Brain microvascular endothelial cell (primary cell): Measurements from ENCODE around the gene SIGLEC8.

Source experiments
- DNase-seq: peaks from one replicate; pipeline ENCODE4 v3.0.0-alpha.2; 2020
- H3K27ac ChIP-seq: fragments of 250-450 bp; sonication (Bioruptor Pico); 2 replicates; pipeline ENCODE4 v1.5.1; 2020; ENCODE audit warnings: mild to moderate bottlenecking, moderate library complexity
- H3K27me3 ChIP-seq: fragments of 250-450 bp; sonication (Bioruptor Pico); replicated peaks from 2 replicates; pipeline ENCODE4 v1.5.1; 2020; ENCODE audit warnings: mild to moderate bottlenecking
- H3K36me3 ChIP-seq: fragments of 250-450 bp; sonication (Bioruptor Pico); replicated peaks from 2 replicates; pipeline ENCODE4 v1.5.1; 2020; ENCODE audit warnings: mild to moderate bottlenecking
- H3K4me3 ChIP-seq: 2 replicates; pipeline ENCODE4 v1.5.1; 2011; ENCODE audit warnings: low read depth, mild to moderate bottlenecking, control low read depth, low read length, moderate library complexity
- CTCF ChIP-seq: IDR thresholded peaks from 2 replicates; pipeline ENCODE4 v1.5.1; 2011; ENCODE audit warnings: low read depth, mild to moderate bottlenecking, moderate library complexity, low read length, control low read depth, inconsistent platforms; ENCODE audit errors: missing control alignments
- in situ Hi-C: cut with HindIII; loops from 2 replicates; pipeline ENCODE4 v1.10.0; 2017; ENCODE audit warnings: low sequenced_read_pairs, low pct_ligation_motif_present

Gene SIGLEC8

GRCh38 chr19:51458051-51458645 lies at the start of gene SIGLEC8:
Gene SIGLEC8 (minus strand): TSS chr19:51458454. CDS start chr19:51458387, 67 bp downstream.
- Histone ChIP-seq H3K36me3 (no peaks in the 10 kb centered on the region), H3K27me3 (no peaks in the 10 kb centered on the region), H3K4me3 (no peak within 1 kb of the TSS), H3K27ac (no peak within 1 kb of the TSS)
- DNase-seq = no peak
- no peak for TF ChIP-seq CTCF
- in situ Hi-C loops = no loop called here

- in situ Hi-C loops = no loop called here
- no peaks in the 10 kb centered on the region for H3K36me3 ChIP-seq
- H3K4me3 ChIP-seq = no peak overlapping the region
- no peaks in the 10 kb centered on the region for H3K27me3 ChIP-seq
- no peak for DNase-seq
- TF ChIP-seq CTCF = no peak
- H3K27ac ChIP-seq = no peak overlapping the region
Measured at GRCh38 chr19:51507640-51508058, 49.4 kb upstream of the SIGLEC8 start.

DNA sequence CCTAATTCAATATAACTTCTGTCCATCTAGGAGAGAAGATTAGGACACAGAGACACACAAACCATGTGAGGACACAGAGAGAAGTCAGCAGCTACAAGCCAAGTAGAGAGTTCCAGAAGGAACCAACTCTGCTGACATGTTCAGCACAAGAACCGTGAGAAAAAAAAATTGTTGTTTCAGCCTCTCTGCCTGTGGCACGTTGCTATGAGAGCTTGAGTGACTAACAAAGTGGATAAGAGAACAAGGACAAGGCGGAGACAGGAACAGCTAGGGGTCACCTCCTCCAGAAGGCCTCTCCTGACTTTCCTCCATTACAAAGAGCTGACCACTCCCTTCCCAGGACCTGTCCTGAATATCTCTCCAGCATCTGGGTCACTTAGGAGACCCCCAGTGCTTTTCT lies 48.9 kb upstream of the SIGLEC8 start:
- H3K27me3 ChIP-seq = no peaks in the 10 kb centered on the region
- no peak for TF ChIP-seq CTCF
- in situ Hi-C loops = no loop called here
- no peak overlapping the region for H3K27ac ChIP-seq
- H3K36me3 ChIP-seq = no peaks in the 10 kb centered on the region
- H3K4me3 ChIP-seq = no peak overlapping the region
- no peak for DNase-seq

GRCh38 chr19:51505904-51506303 lies 47.6 kb upstream of the SIGLEC8 start:
- H3K4me3 ChIP-seq = no peak overlapping the region
- no peak for TF ChIP-seq CTCF
- no peaks in the 10 kb centered on the region for H3K36me3 ChIP-seq
- DNase-seq = no peak
- no peaks in the 10 kb centered on the region for H3K27me3 ChIP-seq
- in situ Hi-C loops = no loop called here
- H3K27ac ChIP-seq = no peak overlapping the region

DNA sequence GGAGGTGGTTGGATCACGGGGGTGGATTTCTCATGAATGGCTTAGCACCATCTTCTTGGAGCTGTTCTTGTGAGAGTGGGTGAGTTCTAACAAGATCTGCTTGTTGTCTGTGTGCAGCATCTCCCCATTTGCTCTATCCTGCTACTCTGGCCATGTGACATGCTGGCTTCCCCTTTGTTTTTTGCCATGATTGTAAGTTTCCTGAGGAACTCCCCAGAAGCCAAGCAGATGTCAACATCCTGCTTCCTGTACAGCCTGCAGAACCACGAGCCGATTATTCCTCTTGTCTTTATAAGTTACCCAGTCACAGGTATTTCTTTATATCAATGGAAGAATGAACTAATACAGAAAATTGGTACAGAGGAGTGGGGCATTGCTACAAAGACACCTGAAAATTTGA lies 45.6 kb upstream of the SIGLEC8 start:
- H3K27ac ChIP-seq = no peak overlapping the region
- in situ Hi-C loops = no loop called here
- no peak for TF ChIP-seq CTCF
- no peaks in the 10 kb centered on the region for H3K36me3 ChIP-seq
- H3K4me3 ChIP-seq = no peak overlapping the region
- no peaks in the 10 kb centered on the region for H3K27me3 ChIP-seq
- DNase-seq = no peak

- H3K27ac ChIP-seq = no peak overlapping the region
- DNase-seq = no peak
- H3K4me3 ChIP-seq = no peak overlapping the region
- H3K27me3 ChIP-seq = no peaks in the 10 kb centered on the region
- in situ Hi-C loops = no loop called here
- H3K36me3 ChIP-seq = no peaks in the 10 kb centered on the region
- no peak for TF ChIP-seq CTCF
Measured at GRCh38 chr19:51503286-51503817, 45.1 kb upstream of the SIGLEC8 start.
